HG02763 (cell line): Measurements from ENCODE around the gene ASB6.

Experiments used
- ATAC-seq: cut with Tn5 transposase; IDR thresholded peaks from one replicate; pipeline ENCODE4 v1.9.1; 2021; ENCODE audit warnings: mild to moderate bottlenecking, moderate library complexity; ENCODE audit not compliant: unreplicated experiment

Gene ASB6

DNA sequence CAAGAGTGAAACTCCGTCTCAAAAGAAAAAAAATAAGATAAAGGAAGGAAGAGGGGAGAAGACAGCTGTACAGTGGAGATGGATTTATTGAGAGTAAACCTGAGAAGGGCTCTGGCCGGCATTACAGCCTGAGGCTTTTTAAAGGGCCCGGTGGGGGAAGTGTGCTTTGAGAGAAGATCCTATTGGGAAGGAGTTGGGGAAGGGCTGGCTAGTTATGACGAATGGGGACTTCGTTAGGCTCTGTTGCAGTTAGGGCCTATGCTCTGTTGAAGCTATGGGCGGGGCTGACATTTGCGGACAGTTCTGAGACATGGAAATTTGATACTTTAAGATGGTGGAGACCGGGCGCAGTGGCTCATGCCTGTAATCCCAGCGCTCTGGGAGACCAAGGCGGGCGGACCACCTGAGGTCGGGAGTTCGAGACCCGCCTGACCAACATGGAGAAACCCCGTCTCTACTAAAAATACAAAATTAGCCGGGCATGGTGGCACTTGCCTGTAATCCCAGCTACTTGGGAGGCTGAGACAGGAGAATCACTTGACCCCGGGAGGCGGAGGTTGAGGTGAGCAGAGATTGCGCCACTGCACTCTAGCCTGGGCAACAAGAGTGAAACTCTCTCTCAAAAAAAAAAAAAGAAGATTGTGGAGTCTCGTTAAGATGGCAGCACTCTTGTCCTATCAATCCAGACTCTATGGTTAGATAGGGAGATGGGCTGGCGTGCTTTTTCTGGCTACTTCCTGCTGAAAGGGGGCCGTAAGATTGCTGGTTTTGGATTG is 54.3 kb downstream of the ASB6 start:
- no peak for ATAC-seq

DNA sequence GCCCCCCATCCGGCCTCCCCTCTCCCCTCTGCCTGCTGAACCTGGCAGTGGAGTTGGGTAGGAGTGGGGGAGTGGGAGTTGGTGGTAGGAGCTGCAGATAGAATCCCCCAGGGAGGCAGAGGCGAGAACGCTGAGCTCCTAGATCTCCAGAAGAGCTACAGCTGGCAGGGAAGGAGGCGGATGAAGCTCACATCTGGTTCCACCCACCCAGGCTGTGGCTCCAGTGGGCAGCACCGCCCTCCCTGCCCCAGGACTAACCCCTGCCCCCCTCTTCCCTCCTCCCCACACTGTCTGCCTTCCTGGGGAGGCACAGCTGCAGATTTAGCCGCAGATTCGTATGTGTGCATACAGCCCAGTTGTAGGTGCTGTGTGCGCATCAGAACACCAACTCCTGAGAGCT is 55.3 kb downstream of the ASB6 start:
- no peak for ATAC-seq

DNA sequence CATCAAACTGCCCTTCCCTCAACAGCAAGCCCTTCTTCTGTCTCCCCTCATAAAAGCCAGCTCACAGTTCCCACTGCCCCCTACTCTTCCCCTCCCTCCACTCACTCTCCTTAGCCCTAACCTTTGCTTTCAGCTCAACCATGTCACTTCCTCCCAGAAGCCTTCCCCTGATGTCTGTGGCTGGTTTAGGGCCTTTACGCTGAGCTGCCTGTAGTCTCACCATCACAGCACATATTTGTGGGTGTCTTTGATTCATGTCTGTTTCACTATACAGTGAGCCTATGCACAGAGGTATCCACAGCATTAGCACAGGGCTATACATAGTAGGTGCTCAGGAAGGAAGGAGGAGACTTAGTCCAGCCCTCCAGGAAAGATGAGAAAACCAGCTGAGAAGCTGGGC is 55.7 kb downstream of the ASB6 start:
- ATAC-seq, result no peak

DNA sequence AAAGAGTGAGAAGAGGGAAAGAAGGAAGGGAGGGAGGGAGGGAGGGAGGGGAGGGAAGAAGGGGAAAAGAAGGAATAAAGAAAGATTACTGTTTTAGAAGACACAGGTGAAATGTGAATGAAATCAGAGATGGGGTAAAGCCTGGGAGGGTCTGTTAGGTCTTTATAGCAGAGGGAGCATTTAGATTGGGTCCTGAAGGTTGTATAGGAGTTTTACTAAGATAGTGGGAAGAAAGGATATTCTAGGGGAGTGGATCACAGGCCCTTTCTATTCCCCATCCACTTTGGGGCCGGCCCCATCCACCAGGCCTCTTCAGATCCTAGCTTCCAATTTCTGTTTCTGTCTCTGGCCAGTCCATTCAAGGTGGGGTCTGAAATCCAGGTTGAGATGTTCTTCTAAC is 56.6 kb downstream of the ASB6 start:
- ATAC-seq, result no peak
